HUES6 (cell line): ENCODE data around the gene KRCC1.
"Not testable (repeated sequence)": the region's sequence is repeated elsewhere in the genome, so short reads cannot be mapped to it uniquely, and the experiment has no call there.

Experiments used
- H3K27ac ChIP-seq: 2 replicates; pipeline ENCODE4 v1.7.0; 2013; ENCODE audit warnings: low read depth, mild to moderate bottlenecking, low read length, inconsistent platforms
- H3K27me3 ChIP-seq: 2 replicates; pipeline ENCODE4 v1.6.1; 2013; ENCODE audit warnings: low read length; ENCODE audit not compliant: control insufficient read depth, insufficient read depth
- H3K36me3 ChIP-seq: 2 replicates; pipeline ENCODE4 v1.6.1; 2013; ENCODE audit warnings: low read length; ENCODE audit not compliant: control insufficient read depth, insufficient read depth
- H3K4me1 ChIP-seq: 2 replicates; pipeline ENCODE4 v1.6.1; 2013; ENCODE audit warnings: low read length; ENCODE audit not compliant: control insufficient read depth, insufficient read depth
- H3K4me3 ChIP-seq: 2 replicates; pipeline ENCODE4 v1.5.1; 2013; ENCODE audit warnings: low read depth, low read length
- H3K9ac ChIP-seq: one replicate; pipeline ENCODE4 v1.6.1; 2013; ENCODE audit warnings: mild to moderate bottlenecking, low read length
- H3K9me3 ChIP-seq: 2 replicates; pipeline ENCODE4 v1.6.1; 2013; ENCODE audit warnings: low read depth, low read length; ENCODE audit not compliant: control insufficient read depth, insufficient read depth

KRCC1 gene

GRCh38 chr2:88000474-88000873 lies 55.1 kb downstream of the KRCC1 start:
- H3K4me3 ChIP-seq, H3K27ac ChIP-seq, H3K9ac ChIP-seq, H3K9me3 ChIP-seq, H3K36me3 ChIP-seq, H3K27me3 ChIP-seq: not testable (repeated sequence)
- H3K4me1 ChIP-seq: peaks cover 13% of the 10 kb centered on the region

- Histone ChIP-seq H3K27me3 (no peaks in the 10 kb centered on the region), H3K36me3 (no peaks in the 10 kb centered on the region), H3K27ac (no peak overlapping the region), H3K4me3 (no peak overlapping the region), H3K9me3 (no peaks in the 10 kb centered on the region), H3K9ac (no peak overlapping the region), H3K4me1 (0 out of 2 replicates have a peak, but pooled peaks cover 2% of the 10 kb centered on the region)
Measured at GRCh38 chr2:87996570-87996969, 59.0 kb downstream of the KRCC1 start.

- Histone ChIP-seq H3K4me3 (no peak overlapping the region), H3K27ac (no peak overlapping the region), H3K36me3 (no peaks in the 10 kb centered on the region), H3K27me3 (no peaks in the 10 kb centered on the region), H3K9me3 (no peaks in the 10 kb centered on the region), H3K9ac (no peak overlapping the region), H3K4me1 (no peaks in the 10 kb centered on the region)
Measured at GRCh38 chr2:87995756-87996155, 59.8 kb downstream of the KRCC1 start.

GRCh38 chr2:87994304-87994850 lies 61.2 kb downstream of the KRCC1 start:
- H3K4me3 ChIP-seq, H3K27me3 ChIP-seq, H3K9me3 ChIP-seq, H3K36me3 ChIP-seq, H3K4me1 ChIP-seq, H3K27ac ChIP-seq, H3K9ac ChIP-seq: not testable (repeated sequence)

- not testable (repeated sequence) for H3K9me3 ChIP-seq, H3K27me3 ChIP-seq, H3K9ac ChIP-seq
Measured at GRCh38 chr2:87992569-87992968, 63.0 kb downstream of the KRCC1 start.

GRCh38 chr2:87987473-87987872 lies 68.1 kb downstream of the KRCC1 start:
- not testable (repeated sequence) for H3K36me3 ChIP-seq, H3K9ac ChIP-seq, H3K4me1 ChIP-seq, H3K27me3 ChIP-seq, H3K4me3 ChIP-seq, H3K27ac ChIP-seq, H3K9me3 ChIP-seq

More at GRCh38 chr2:87992569-87992968, 63.0 kb downstream of the KRCC1 start:
- H3K4me1 ChIP-seq, H3K4me3 ChIP-seq, H3K27ac ChIP-seq, H3K36me3 ChIP-seq: not testable (repeated sequence)

GRCh38 chr2:87985902-87986301 lies 69.7 kb downstream of the KRCC1 start:
- not testable (repeated sequence) for H3K36me3 ChIP-seq, H3K9me3 ChIP-seq, H3K9ac ChIP-seq, H3K4me1 ChIP-seq, H3K27ac ChIP-seq, H3K27me3 ChIP-seq, H3K4me3 ChIP-seq

GRCh38 chr2:87981182-87981581 lies 74.4 kb downstream of the KRCC1 start:
- H3K36me3 ChIP-seq, H3K9me3 ChIP-seq, H3K27ac ChIP-seq, H3K9ac ChIP-seq, H3K27me3 ChIP-seq, H3K4me3 ChIP-seq, H3K4me1 ChIP-seq: not testable (repeated sequence)
